ENCODE data around the gene AXIN1. TPM values are rescaled to one million over a fixed set of nuclear protein-coding genes. Genes with fewer than 3 reads are reported as not detected.

Gene AXIN1
- total RNA-seq, 4 donors from 2014 or later, result 34.3 to 38.4 (median 37.2) TPM

- TF ChIP-seq EP300 (IDR thresholded peaks at IDR 0.05) (no peak), CTCF (IDR thresholded peaks at IDR 0.05) (no peak), POLR2AphosphoS5 (IDR thresholded peaks at IDR 0.05) (no peak), POLR2A (IDR thresholded peaks at IDR 0.05) (no peak)
- 95% methylated on average over 4 of the region's 32 CpGs for WGBS
Observed at GRCh38 chr16:297832-298231, 54.7 kb downstream of the AXIN1 start.

DNA sequence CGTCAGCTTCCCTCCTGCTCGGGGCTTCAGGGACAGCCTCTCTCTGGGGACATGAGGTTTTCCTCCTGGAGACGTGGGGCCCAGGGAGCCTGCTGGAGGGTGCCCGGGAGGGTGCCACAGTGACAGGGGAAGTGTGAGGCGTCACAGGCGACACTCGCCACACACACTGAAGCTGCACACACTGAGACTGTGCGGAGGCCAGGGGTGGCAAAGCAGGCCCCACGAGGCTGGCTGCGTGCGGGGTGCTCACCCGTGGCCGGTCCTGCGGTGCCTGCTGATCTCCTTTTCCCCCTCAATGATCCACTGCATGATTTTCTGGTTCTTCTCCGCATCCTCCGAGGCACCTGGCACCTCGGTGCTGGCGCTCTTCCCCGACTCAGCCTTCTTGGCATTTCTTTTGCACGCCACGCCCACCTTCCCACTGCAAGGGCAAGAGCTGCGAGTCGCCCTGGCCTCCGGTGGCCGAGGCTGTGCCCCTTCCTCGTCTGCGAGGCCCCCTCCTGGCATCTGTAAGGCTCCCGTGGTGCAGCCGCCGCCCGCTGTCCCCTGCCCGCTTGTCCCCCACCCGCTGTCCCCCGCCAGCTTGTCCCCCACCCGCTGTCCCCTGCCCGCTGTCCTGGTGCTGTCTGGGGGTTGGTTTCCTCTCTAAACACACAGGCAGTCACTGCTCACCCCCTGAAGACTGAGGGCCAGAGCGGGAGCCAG lies 55.6 kb downstream of the AXIN1 start:
- WGBS, result 72% methylated on average over 31 of the region's 37 CpGs
- Histone ChIP-seq H3K9me3 (no peaks in the 10 kb centered on the region), H3K4me1 (no peaks in the 10 kb centered on the region), H3K36me3 (peaks cover 45% of the 10 kb centered on the region), H3K27ac (no peak overlapping the region), H3K4me3 (no peak overlapping the region), H3K27me3 (no peaks in the 10 kb centered on the region)
- TF ChIP-seq CTCF (IDR thresholded peaks at IDR 0.05) (no peak), POLR2A (IDR thresholded peaks at IDR 0.05) (no peak), POLR2AphosphoS5 (IDR thresholded peaks at IDR 0.05) (no peak), EP300 (IDR thresholded peaks at IDR 0.05) (no peak)
- DNase-seq (ENCODE audit: low spot score in 2 of 2), result no peak

More at GRCh38 chr16:297832-298231, 54.7 kb downstream of the AXIN1 start:
- no peak for DNase-seq (ENCODE audit: low spot score in 2 of 2)
- H3K36me3 ChIP-seq, result peaks cover 45% of the 10 kb centered on the region
- H3K27ac ChIP-seq, result no peak overlapping the region
- no peak overlapping the region for H3K4me3 ChIP-seq
- no peaks in the 10 kb centered on the region for H3K27me3 ChIP-seq
- no peaks in the 10 kb centered on the region for H3K9me3 ChIP-seq
- H3K4me1 ChIP-seq, result no peaks in the 10 kb centered on the region

- no peaks in the 10 kb centered on the region for H3K9me3 ChIP-seq
- no CpG with 5 or more reads among the region's 14 CpGs for WGBS
- TF ChIP-seq EP300 (IDR thresholded peaks at IDR 0.05) (no peak), POLR2A (IDR thresholded peaks at IDR 0.05) (no peak), POLR2AphosphoS5 (IDR thresholded peaks at IDR 0.05) (no peak)
- peaks cover 50% of the 10 kb centered on the region for H3K36me3 ChIP-seq
- no peaks in the 10 kb centered on the region for H3K27me3 ChIP-seq
- no peak for DNase-seq (ENCODE audit: low spot score in 2 of 2)
- H3K27ac ChIP-seq, result no peak overlapping the region
- no peak overlapping the region for H3K4me3 ChIP-seq
- no peaks in the 10 kb centered on the region for H3K4me1 ChIP-seq
Observed at GRCh38 chr16:296276-296675, 56.2 kb downstream of the AXIN1 start.

GRCh38 chr16:293043-293775 lies 59.3 kb downstream of the AXIN1 start:
- Histone ChIP-seq H3K27ac (no peak overlapping the region), H3K27me3 (no peaks in the 10 kb centered on the region), H3K4me3 (no peak overlapping the region), H3K9me3 (no peaks in the 10 kb centered on the region), H3K36me3 (peaks cover 78% of the 10 kb centered on the region), H3K4me1 (no peaks in the 10 kb centered on the region)
- no peak for DNase-seq (ENCODE audit: low spot score in 2 of 2)
- 94% methylated on average over 14 of the region's 32 CpGs for WGBS
- no peak for TF ChIP-seq POLR2AphosphoS5 (IDR thresholded peaks at IDR 0.05)
- TF ChIP-seq CTCF (IDR thresholded peaks at IDR 0.05), result no peak
- no peak for TF ChIP-seq POLR2A (IDR thresholded peaks at IDR 0.05)
- TF ChIP-seq EP300 (IDR thresholded peaks at IDR 0.05), result no peak

DNA sequence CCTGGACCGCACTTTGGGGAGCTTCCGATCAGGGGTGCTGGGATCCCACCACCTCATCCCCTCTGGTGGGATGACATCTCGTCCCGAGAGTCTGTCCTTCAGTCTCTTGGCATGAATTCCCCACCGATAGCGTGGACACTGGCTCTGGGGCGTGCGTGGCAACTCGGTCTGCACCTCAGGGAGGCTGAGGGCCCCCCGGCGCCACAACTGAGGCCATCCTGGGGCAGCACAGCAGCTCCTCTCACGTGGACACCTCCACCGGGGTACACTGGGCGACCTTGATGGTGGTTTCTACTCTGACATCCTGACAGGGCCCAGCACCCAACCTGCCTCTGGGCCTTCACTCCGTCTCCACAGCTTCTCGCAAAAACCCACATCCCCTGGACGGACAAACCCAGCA lies 61.0 kb downstream of the AXIN1 start:
- Histone ChIP-seq H3K27ac (no peak overlapping the region), H3K4me1 (no peaks in the 10 kb centered on the region), H3K36me3 (peaks cover 78% of the 10 kb centered on the region), H3K9me3 (no peaks in the 10 kb centered on the region), H3K4me3 (no peak overlapping the region), H3K27me3 (no peaks in the 10 kb centered on the region)
- no peak for DNase-seq (ENCODE audit: low spot score in 2 of 2)
- 96% methylated on average over 8 of the region's 17 CpGs for WGBS
- TF ChIP-seq CTCF (IDR thresholded peaks at IDR 0.05), result no peak
- no peak for TF ChIP-seq EP300 (IDR thresholded peaks at IDR 0.05)
- TF ChIP-seq POLR2AphosphoS5 (IDR thresholded peaks at IDR 0.05), result no peak
- TF ChIP-seq POLR2A (IDR thresholded peaks at IDR 0.05), result no peak
